Neuronal stem cell (in vitro differentiated cells): Measurements from ENCODE around the gene BCL11B.
A peak's percentile ranks its signal among the peaks of the same experiment; 100 is the strongest.

Experiments used
- DNase-seq: peaks from one replicate; pipeline ENCODE4 v3.0.0-alpha.2; 2013; ENCODE audit warnings: low spot score
- H2AFZ ChIP-seq: one replicate; pipeline ENCODE4 v1.6.1; 2013; ENCODE audit warnings: mild to moderate bottlenecking, low read length, inconsistent platforms
- H2AK5ac ChIP-seq: 2 replicates; pipeline ENCODE4 v1.6.1; 2013; ENCODE audit warnings: low read depth, mild to moderate bottlenecking, inconsistent platforms, low read length, moderate library complexity, mixed read lengths
- H2BK120ac ChIP-seq: 2 replicates; pipeline ENCODE4 v1.6.1; 2013; ENCODE audit warnings: low read depth, mild to moderate bottlenecking, inconsistent platforms, low read length, moderate library complexity, mixed read lengths
- H2BK12ac ChIP-seq: one replicate; pipeline ENCODE4 v1.6.1; 2013; ENCODE audit warnings: low read length, inconsistent platforms
- H2BK15ac ChIP-seq: 2 replicates; pipeline ENCODE4 v1.6.1; 2013; ENCODE audit warnings: mild to moderate bottlenecking, low read length, inconsistent platforms, mixed read lengths
- H2BK5ac ChIP-seq: one replicate; pipeline ENCODE4 v1.6.1; 2013; ENCODE audit warnings: inconsistent platforms, mild to moderate bottlenecking, low read length, moderate library complexity
- H3K14ac ChIP-seq: one replicate; pipeline ENCODE4 v1.6.1; 2013; ENCODE audit warnings: low read length, inconsistent platforms
- H3K18ac ChIP-seq: 2 replicates; pipeline ENCODE4 v1.6.1; 2013; ENCODE audit warnings: low read length, inconsistent platforms
- H3K23ac ChIP-seq: 2 replicates; pipeline ENCODE4 v1.6.1; 2013; ENCODE audit warnings: low read depth, mild to moderate bottlenecking, mixed read lengths, low read length, inconsistent platforms; ENCODE audit not compliant: poor library complexity
- H3K27ac ChIP-seq: replicated peaks from 3 replicates; pipeline ENCODE4 v1.5.1; 2013; ENCODE audit warnings: low read length, inconsistent platforms
- H3K27me3 ChIP-seq, 3 experiments: 2 replicates each; pipeline ENCODE4 v1.6.1; 2013; ENCODE audit warnings: low read length in 3 of 3, mild to moderate bottlenecking in 2 of 3, inconsistent platforms in 1 of 3, low read depth in 1 of 3, mixed read lengths in 1 of 3, moderate library complexity in 1 of 3; ENCODE audit not compliant: control insufficient read depth in 3 of 3, insufficient read depth in 3 of 3
- H3K36me3 ChIP-seq, 2 donors: replicated peaks in 1 of 2; 2 replicates each; pipeline ENCODE4 v1.6.1; 2013; ENCODE audit warnings: low read length in 2 of 2; ENCODE audit not compliant: control insufficient read depth in 2 of 2, insufficient read depth in 2 of 2
- H3K4ac ChIP-seq: 2 replicates; pipeline ENCODE4 v1.6.1; 2013; ENCODE audit warnings: inconsistent platforms, mild to moderate bottlenecking, low read length, moderate library complexity
- H3K4me1 ChIP-seq, 2 donors: 1 replicate in 1 of 2; 2 replicates in 1 of 2; pipeline ENCODE4 v1.6.1; 2013; ENCODE audit warnings: low read length in 2 of 2, low read depth in 1 of 2; ENCODE audit not compliant: control insufficient read depth in 2 of 2, insufficient read depth in 1 of 2
- H3K4me2 ChIP-seq: one replicate; pipeline ENCODE4 v1.6.1; 2013; ENCODE audit warnings: mild to moderate bottlenecking, low read length, inconsistent platforms; ENCODE audit not compliant: insufficient read depth, poor library complexity, severe bottlenecking
- H3K4me3 ChIP-seq, 2 donors: 2 replicates each; pipeline ENCODE4 v1.5.1; 2013; ENCODE audit warnings: low read length in 2 of 2, mild to moderate bottlenecking in 2 of 2, inconsistent platforms in 1 of 2, moderate library complexity in 1 of 2
- H3K79me1 ChIP-seq: one replicate; pipeline ENCODE4 v1.6.1; 2013; ENCODE audit warnings: low read depth, mild to moderate bottlenecking, inconsistent platforms, low read length, moderate library complexity
- H3K9ac ChIP-seq: one replicate; pipeline ENCODE4 v1.6.1; 2013; ENCODE audit warnings: mild to moderate bottlenecking, low read depth, low read length, inconsistent platforms; ENCODE audit not compliant: poor library complexity
- H3K9me3 ChIP-seq, 2 donors: replicated peaks in 1 of 2; 2 replicates each; pipeline versions ENCODE3 to v1.6.1; 2013; ENCODE audit warnings: low read length in 2 of 2, mild to moderate bottlenecking in 2 of 2, inconsistent platforms in 1 of 2, low read depth in 1 of 2, mixed read lengths in 1 of 2, moderate library complexity in 1 of 2; ENCODE audit not compliant: control insufficient read depth in 2 of 2, insufficient read depth in 1 of 2
- H4K8ac ChIP-seq: one replicate; pipeline ENCODE4 v1.6.1; 2013; ENCODE audit warnings: low read depth, mild to moderate bottlenecking, inconsistent platforms, low read length, moderate library complexity
- H4K91ac ChIP-seq: one replicate; pipeline ENCODE4 v1.6.1; 2013; ENCODE audit warnings: low read length, low read depth, mild to moderate bottlenecking, inconsistent platforms; ENCODE audit not compliant: poor library complexity
- WGBS, 2 donors: extraction: QIAGEN DNeasy Blood & Tissue Kit; methylation state at CpG; one replicate each; pipeline ENCODE4 v1.1.7; 2013; ENCODE audit warnings: missing lambda C conversion rate in 2 of 2, mixed read lengths in 1 of 2; ENCODE audit not compliant: insufficient read length in 2 of 2, insufficient replicate concordance in 1 of 2; ENCODE audit errors: extremely low coverage in 2 of 2; 5-methylcytosine and 5-hydroxymethylcytosine counted together

Gene BCL11B

DNA sequence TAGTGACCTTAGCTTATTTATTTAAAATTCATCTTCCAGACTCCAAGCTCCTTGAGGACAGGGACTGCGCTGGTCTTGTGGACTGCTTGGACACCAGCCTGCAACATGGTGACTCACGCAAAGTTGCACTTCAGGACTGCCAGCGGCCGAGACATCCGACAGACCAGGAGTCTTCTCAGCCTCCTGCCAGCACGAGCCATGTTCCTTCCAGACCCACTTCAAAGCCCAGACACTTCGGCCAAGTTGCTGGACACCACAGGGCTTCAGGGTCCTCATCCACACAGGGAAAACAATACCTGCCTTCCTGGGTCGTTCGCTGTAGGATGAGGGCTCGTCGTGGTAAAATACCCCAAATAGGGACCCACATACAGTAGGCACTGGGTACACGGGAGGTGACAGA is 88.7 kb downstream of the BCL11B start:
- Histone ChIP-seq H3K27ac (no peak overlapping the region), H3K23ac (no peak overlapping the region), H3K36me3 (no peaks in the 10 kb centered on the region), H3K4me2 (no peak overlapping the region), H2BK12ac (no peak overlapping the region), H3K14ac (no peak overlapping the region), H3K18ac (no peak overlapping the region), H4K91ac (no peak overlapping the region), H2BK120ac (no peak overlapping the region), H2BK15ac (no peak overlapping the region), H3K4ac (no peak overlapping the region), H3K9me3 (no peaks in the 10 kb centered on the region), H3K27me3 (peaks cover 0 to 5% (median 0%) of the 10 kb centered on the region in 3 experiments), H3K9ac (no peak overlapping the region), H3K4me1 (no peaks in the 10 kb centered on the region), H2AK5ac (no peak overlapping the region), H3K4me3 (peak overlapping the region in 1 of 2 donors; percentile 10), H4K8ac (no peak overlapping the region), H2BK5ac (peak overlapping the region; percentile 4), H3K79me1 (no peaks in the 10 kb centered on the region), H2AFZ (no peak overlapping the region)
- WGBS, 2 donors = no CpG with 5 or more reads among the region's 12 CpGs
- no peak for DNase-seq

DNA sequence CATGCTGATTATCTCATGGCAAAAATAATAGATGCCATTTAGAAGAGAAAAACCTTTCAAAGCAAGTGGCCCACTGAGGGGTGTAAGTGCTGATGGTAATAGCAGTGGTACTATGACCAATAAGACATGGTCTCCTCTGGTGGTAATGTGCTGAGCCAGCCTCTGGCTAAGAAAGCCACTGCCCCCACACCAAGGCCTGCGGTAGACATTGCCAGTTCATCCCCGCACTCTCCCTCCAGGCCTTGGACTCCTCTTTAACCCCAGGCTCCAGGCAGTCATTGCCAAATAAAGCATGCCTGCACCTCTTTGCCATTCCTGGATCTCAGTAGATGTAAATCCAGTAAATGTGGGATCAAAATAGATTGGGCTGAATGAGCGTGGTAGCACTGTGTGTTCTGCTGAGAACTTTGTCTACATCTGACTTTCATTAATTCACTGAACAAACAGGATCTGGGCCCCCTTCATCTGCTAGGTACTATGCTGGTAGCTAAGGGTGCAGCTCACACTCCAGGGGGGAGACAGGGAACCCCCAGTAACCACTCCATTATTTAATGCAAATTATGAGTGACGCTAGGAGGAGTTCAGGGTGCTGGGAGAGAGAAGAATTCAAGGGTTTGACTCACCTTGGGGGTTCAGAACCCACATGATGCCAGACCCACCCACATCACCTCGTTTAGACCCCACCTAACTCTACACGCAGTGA is 89.3 kb downstream of the BCL11B start:
- H3K4me1 ChIP-seq = no peaks in the 10 kb centered on the region
- no peak overlapping the region for H3K9ac ChIP-seq
- no peaks in the 10 kb centered on the region for H3K79me1 ChIP-seq
- H3K18ac ChIP-seq = no peak overlapping the region
- H3K4me3 ChIP-seq = no peak overlapping the region
- H3K4me2 ChIP-seq = no peak overlapping the region
- no CpG with 5 or more reads among the region's 6 CpGs for WGBS, 2 donors
- H2BK15ac ChIP-seq = no peak overlapping the region
- no peak overlapping the region for H4K91ac ChIP-seq
- H3K9me3 ChIP-seq = no peaks in the 10 kb centered on the region
- H2BK120ac ChIP-seq = no peak overlapping the region
- DNase-seq = no peak
- H3K14ac ChIP-seq = no peak overlapping the region
- no peak overlapping the region for H3K4ac ChIP-seq
- no peak overlapping the region for H3K23ac ChIP-seq
- H2AFZ ChIP-seq = no peak overlapping the region
- H4K8ac ChIP-seq = no peak overlapping the region
- H3K36me3 ChIP-seq = no peaks in the 10 kb centered on the region
- no peak overlapping the region for H2BK5ac ChIP-seq
- H2BK12ac ChIP-seq = no peak overlapping the region
- H2AK5ac ChIP-seq = no peak overlapping the region
- no peak overlapping the region for H3K27ac ChIP-seq
- peaks cover 0 to 6% (median 0%) of the 10 kb centered on the region in 3 experiments for H3K27me3 ChIP-seq

DNA sequence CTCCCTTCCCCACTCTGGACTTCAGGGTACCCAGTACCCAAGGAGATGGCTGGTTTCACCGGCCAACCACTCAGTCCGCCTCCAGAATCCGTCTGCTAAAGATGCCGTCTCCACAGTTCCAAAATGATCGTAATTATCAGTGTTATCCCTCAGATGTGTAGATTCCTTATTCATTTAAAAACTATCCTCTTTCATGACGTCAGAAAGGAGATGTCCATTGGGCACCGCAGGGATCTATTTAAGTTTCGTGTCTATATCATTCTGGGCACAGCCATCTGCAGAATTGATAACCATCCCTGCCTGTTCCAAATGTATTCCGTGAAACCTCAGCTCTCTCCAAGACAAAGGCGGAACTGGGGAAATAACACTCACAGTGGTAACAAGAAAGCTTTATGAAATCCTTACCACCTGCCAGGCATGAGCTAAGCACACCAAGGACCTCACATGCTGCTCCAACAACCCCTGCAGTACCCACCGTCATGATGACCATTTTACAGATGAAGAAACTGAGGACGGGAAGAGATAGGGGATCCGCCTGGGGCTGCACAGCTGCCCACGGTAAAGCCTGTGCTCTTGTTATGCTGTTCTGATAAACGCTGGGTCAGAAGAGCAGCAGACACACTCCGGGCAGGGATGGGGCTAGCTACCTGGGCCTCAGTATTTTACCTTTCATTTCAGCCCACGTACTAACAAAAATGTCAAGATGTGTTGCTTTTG is 90.0 kb downstream of the BCL11B start:
- no CpG with 5 or more reads among the region's 17 CpGs for WGBS, 2 donors
- Histone ChIP-seq H3K18ac (peak overlapping the region; percentile 15), H3K27ac (no peak overlapping the region), H2BK15ac (no peak overlapping the region), H2AK5ac (no peak overlapping the region), H2BK120ac (no peak overlapping the region), H2AFZ (no peak overlapping the region), H2BK12ac (no peak overlapping the region), H3K9me3 (no peaks in the 10 kb centered on the region), H3K4ac (no peak overlapping the region), H2BK5ac (no peak overlapping the region), H3K4me3 (no peak overlapping the region), H4K91ac (no peak overlapping the region), H3K4me1 (no peaks in the 10 kb centered on the region), H3K4me2 (no peak overlapping the region), H3K9ac (no peak overlapping the region), H4K8ac (no peak overlapping the region), H3K23ac (no peak overlapping the region), H3K27me3 (peaks cover 0 to 8% (median 0%) of the 10 kb centered on the region in 3 experiments), H3K14ac (no peak overlapping the region), H3K79me1 (no peaks in the 10 kb centered on the region), H3K36me3 (no peaks in the 10 kb centered on the region)
- no peak for DNase-seq

DNA sequence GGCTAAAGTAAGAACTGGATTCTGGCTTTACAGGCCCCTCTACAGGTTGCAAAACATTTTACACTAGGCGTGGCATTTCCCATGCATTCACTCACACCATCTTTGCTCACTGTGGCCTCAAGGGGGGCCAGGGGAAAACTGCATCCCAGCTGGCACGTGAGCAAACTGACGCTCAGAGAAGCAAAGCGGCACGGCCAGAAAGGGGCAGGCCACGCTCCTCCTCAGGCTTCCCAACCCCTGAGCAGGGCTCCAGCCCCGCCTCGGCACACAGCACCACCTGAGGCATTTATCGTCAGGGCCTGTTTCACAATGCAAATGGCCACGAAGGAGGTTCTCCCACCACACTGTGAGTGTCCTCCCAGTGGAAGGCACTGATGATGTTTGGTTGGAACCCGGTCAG is 90.8 kb downstream of the BCL11B start:
- H3K23ac ChIP-seq = no peak overlapping the region
- no peak for DNase-seq
- no peak overlapping the region for H3K14ac ChIP-seq
- no peak overlapping the region for H2AFZ ChIP-seq
- H2BK15ac ChIP-seq = no peak overlapping the region
- no CpG with 5 or more reads among the region's 11 CpGs for WGBS, 2 donors
- peak overlapping the region; percentile 64 for H3K9ac ChIP-seq
- no peak overlapping the region for H4K8ac ChIP-seq
- H3K18ac ChIP-seq = peak overlapping the region; percentile 15
- H3K4me3 ChIP-seq = no peak overlapping the region
- peaks cover 0 to 8% (median 0%) of the 10 kb centered on the region in 3 experiments for H3K27me3 ChIP-seq
- H3K9me3 ChIP-seq = no peaks in the 10 kb centered on the region
- no peak overlapping the region for H4K91ac ChIP-seq
- no peaks in the 10 kb centered on the region for H3K36me3 ChIP-seq
- no peaks in the 10 kb centered on the region for H3K79me1 ChIP-seq
- H3K4me1 ChIP-seq = no peaks in the 10 kb centered on the region
- H3K4ac ChIP-seq = no peak overlapping the region
- no peak overlapping the region for H2AK5ac ChIP-seq
- no peak overlapping the region for H2BK12ac ChIP-seq
- no peak overlapping the region for H2BK120ac ChIP-seq
- no peak overlapping the region for H3K27ac ChIP-seq
- H2BK5ac ChIP-seq = no peak overlapping the region
- no peak overlapping the region for H3K4me2 ChIP-seq
